Measurements from ENCODE around the gene MAN2B2. TPM values are rescaled to one million over a fixed set of nuclear protein-coding genes. Genes with fewer than 3 reads are reported as not detected.
"Not testable (repeated sequence)": the region's sequence is repeated elsewhere in the genome, so short reads cannot be mapped to it uniquely, and the experiment has no call there.

The MAN2B2 gene
- total RNA-seq, 1 experiment from 2014 or later, result 12.1 TPM

GRCh38 chr4:6640292-6641163, 65.5 kb downstream of the MAN2B2 start, which contains the start of gene MRFAP1:
MRFAP1 (plus strand) TSS chr4:6640685; CDS start chr4:6640863, 178 bp downstream.
- DNase-seq (ENCODE audit: low spot score), result peak; percentile 82

GRCh38 chr4:6641164-6641970, 66.4 kb downstream of the MAN2B2 start:
- peak; percentile 13 for DNase-seq (ENCODE audit: low spot score)

DNA sequence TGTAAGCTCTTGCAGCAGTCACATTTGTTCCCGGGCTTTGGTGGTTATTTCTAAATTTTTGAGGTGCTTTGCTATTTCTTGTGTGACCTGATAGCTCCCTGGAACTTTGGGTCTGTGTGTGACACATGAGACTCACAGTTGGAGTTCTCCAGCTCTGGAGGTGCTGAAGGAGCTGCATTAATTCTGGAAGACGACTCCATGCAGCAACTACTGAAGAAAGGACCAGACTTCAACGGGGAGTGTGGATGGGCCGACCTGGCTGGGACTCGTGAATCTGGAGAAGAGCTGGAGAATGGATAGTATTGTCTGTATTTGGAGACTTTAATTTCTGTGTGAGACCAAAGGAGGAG, 67.0 kb downstream of the MAN2B2 start:
- no peak for DNase-seq (ENCODE audit: low spot score)

- DNase-seq (ENCODE audit: low spot score), result no peak
Observed at GRCh38 chr4:6643141-6643847, 68.3 kb downstream of the MAN2B2 start.

- no peak for DNase-seq (ENCODE audit: low spot score)
Observed at GRCh38 chr4:6644792-6645530, 70.0 kb downstream of the MAN2B2 start.

DNA sequence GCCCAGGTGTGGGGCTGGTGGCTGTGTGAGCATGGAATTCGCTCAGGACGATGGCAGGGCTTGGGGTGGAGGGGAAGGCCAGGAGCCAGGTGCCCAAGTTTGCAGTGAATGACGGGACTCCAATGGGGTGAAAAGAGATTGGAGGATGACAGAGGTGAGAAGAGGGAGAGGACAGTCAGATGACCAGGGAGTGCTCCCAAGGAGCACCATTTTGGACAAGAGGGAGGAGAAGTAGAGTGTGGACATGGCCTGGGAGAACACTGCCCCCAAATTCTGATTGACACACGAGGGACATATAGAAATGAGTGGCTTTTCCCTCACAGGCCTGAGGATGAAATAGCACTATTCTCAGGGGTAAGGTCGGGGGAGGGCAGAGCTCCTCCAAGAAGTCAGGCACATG, 72.2 kb downstream of the MAN2B2 start:
- no peak for DNase-seq (ENCODE audit: low spot score)

DNA sequence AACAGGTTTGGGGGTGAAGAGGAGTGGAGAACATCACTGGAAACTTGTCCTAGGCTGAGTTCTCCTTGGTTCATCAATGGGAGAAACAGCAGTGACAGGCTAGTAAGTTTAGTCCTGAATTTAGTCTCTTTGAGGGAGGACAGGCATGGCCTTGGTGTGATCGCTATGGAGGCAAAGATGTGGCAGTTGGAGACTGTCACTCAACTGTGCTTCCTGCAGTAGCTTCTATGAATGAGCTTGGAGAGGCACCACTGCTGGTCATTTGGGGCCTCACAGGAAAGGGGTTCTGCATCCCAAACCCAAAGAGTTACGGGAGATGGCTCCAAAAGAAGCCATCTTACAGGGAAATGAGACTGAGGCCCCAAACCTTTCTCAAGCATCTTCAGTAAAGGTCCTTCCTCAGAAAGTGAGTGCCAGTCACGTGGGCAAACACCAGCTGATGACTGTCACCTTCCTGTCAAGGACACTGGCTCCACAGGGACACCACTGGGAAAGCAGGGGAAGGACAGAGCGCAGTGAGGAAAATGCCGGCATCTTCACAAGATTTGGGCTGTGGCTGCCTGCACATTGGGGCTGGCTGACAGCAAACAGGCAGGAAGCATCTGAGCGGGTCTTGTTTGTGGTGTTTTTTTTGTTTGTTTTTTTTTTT, 72.7 kb downstream of the MAN2B2 start:
- no peak for DNase-seq (ENCODE audit: low spot score)

- DNase-seq (ENCODE audit: low spot score), result no peak
Observed at GRCh38 chr4:6649216-6649615, 74.2 kb downstream of the MAN2B2 start.

- not testable (repeated sequence) for DNase-seq (ENCODE audit: low spot score)
Observed at GRCh38 chr4:6654211-6654610, 79.2 kb downstream of the MAN2B2 start.

DNA sequence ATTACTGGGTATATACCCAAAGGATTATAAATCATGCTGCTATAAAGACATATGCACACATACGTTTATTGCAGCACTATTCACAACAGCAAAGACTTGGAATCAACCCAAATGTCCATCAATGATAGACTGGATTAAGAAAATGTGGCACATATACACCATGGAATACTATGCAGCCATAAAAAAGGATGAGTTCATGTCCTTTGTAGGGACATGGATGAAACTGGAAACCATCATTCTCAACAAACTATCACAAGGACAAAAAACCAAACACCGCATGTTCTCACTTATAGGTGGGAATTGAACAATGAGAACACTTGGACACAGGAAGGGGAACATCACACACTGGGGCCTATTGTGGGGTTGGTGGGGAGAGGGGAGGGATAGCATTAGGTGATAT, 80.3 kb downstream of the MAN2B2 start:
- not testable (repeated sequence) for DNase-seq (ENCODE audit: low spot score)

GRCh38 chr4:6655924-6656323, 80.9 kb downstream of the MAN2B2 start:
- no peak for DNase-seq (ENCODE audit: low spot score)

GRCh38 chr4:6657242-6658208, 82.5 kb downstream of the MAN2B2 start:
- DNase-seq (ENCODE audit: low spot score), result no peak

GRCh38 chr4:6658209-6658595, 83.2 kb downstream of the MAN2B2 start:
- DNase-seq (ENCODE audit: low spot score), result no peak

DNA sequence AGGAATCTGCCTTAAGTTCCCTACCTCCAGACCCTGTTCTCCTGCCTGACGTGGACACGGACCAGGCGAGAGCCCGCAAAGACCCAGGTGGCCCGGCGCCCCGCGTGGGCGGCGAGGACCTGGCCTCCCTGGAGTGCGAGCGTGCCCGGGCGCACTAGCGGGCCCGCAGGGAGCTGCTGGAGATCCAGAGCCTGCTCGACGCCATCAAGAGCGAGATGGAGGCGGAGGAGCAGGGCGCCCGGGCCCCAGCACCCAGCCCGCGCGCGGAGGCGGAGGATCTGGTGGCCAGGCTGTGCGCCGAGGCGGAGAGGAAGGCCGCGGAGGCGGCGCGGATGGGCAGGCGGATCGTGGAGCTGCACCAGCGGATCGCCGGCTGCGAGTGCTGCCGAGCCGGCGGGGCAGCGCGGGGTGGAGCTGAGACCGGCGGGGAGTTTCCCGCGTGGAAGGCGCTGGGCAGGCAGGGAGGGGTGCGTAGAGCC, 83.6 kb downstream of the MAN2B2 start:
- no peak for DNase-seq (ENCODE audit: low spot score)

GRCh38 chr4:6659897-6660296, 84.9 kb downstream of the MAN2B2 start:
- DNase-seq (ENCODE audit: low spot score), result peak; percentile 41

GRCh38 chr4:6660430-6660829, 85.4 kb downstream of the MAN2B2 start:
- peak; percentile 61 for DNase-seq (ENCODE audit: low spot score)

DNA sequence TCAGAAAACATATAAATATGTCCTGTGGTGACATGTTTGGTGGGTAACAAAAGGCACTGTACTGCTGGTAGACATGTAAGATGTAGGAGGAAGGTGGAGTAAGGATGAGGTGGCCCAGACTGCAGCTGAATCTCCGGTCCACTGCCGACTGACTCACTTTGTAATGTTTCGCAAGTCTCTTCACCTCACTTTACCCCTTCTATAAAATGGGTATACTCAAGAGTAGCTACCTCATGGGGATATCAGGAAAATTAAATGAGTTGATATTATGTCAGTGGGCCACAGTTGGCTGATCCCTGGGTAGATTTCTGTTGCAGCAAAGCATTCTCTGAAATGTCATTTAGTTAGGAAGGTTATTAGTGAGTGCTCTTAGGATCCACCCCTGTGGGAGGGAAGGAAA, 87.6 kb downstream of the MAN2B2 start:
- no peak for DNase-seq (ENCODE audit: low spot score)

DNA sequence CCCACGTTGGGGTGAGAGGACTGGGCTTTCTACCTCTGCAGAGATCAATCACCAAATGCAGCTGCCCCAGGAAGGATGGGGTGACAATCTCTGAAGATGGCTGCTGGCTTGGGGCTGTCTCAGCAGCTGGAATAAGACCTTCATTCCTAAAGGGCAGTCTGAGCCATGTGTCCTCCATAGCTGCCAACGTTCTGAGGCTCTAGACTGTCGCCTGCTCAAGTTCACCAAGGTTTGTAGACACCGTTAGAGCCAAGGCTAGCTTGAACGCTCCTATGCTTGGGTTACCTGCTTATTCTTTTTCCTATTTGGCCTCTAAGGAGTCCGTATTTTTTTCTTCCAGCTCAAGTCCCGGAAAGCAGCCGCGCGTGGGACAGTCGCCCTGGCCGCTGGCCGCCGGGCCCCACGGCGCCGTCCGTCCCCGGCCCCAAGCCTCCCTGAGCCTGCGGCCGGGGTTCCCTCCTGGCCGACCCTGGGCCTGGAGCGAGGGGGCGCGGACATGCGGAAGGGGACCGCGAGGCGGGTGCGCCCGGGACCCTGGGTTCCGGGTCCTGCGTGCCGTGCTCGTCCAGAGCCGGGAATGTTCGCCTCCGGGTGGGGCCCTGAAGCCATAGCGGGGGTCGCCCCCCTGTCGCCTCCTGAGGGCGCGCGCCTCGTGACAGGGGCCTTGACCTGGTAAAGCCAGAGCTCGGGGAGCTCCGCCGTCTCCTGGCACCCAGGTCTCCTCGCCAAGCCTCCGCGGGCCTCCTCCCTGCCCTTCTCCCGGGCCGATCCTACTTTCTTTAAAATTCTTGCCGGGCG, 88.8 kb downstream of the MAN2B2 start:
- DNase-seq (ENCODE audit: low spot score), result no peak

DNA sequence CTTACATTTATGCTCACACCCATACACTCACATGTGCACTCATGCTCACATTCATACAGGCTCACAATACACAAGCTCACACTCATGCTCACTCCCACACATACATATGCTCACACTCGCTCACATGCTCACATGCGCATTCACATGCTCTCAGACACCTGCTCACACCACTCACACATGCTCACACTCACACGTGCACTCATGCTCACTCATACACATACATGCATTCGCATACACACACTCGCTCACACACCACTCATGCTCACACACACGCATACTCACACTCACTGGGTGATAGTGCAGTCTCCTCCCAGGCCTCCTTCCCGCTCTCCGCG, 90.3 kb downstream of the MAN2B2 start:
- no peak for DNase-seq (ENCODE audit: low spot score)

Measured in A172 (cell line).